Brain microvascular endothelial cell (primary cell): ENCODE data around the gene EOGT.

Experiments
- DNase-seq: peaks from one replicate; pipeline ENCODE4 v3.0.0-alpha.2; 2020
- H3K27ac ChIP-seq: fragments of 250-450 bp; sonication (Bioruptor Pico); 2 replicates; pipeline ENCODE4 v1.5.1; 2020; ENCODE audit warnings: mild to moderate bottlenecking, moderate library complexity
- H3K27me3 ChIP-seq: fragments of 250-450 bp; sonication (Bioruptor Pico); replicated peaks from 2 replicates; pipeline ENCODE4 v1.5.1; 2020; ENCODE audit warnings: mild to moderate bottlenecking
- H3K36me3 ChIP-seq: fragments of 250-450 bp; sonication (Bioruptor Pico); replicated peaks from 2 replicates; pipeline ENCODE4 v1.5.1; 2020; ENCODE audit warnings: mild to moderate bottlenecking
- H3K4me3 ChIP-seq: 2 replicates; pipeline ENCODE4 v1.5.1; 2011; ENCODE audit warnings: low read depth, mild to moderate bottlenecking, control low read depth, low read length, moderate library complexity
- in situ Hi-C: cut with HindIII; loops from 2 replicates; pipeline ENCODE4 v1.10.0; 2017; ENCODE audit warnings: low sequenced_read_pairs, low pct_ligation_motif_present
- TF ChIP-seq, protein P1 (sequence below): IDR thresholded peaks from 2 replicates; pipeline ENCODE4 v1.5.1; 2011; ENCODE audit warnings: low read depth, mild to moderate bottlenecking, moderate library complexity, low read length, control low read depth, inconsistent platforms; ENCODE audit errors: missing control alignments

EOGT gene

DNA sequence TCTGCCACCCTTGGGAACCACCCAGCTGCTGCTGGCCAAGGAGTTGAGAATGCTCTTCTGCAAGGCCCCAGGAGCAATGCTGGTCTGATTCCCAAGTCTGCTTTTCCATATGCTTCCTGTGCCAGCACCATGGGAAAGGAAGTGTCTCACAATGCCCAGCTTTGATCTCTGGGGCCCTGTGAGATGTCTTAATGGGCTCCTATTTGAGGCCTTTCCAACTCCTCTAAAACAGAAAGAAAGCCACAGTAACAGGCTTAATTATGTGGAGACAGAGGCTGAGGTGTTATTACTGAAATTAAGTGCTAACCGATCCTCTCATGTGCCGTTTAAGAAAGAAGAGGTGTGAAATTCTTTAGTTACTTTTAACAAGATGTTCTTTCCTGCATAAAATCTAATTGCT is 4.5 kb downstream of the EOGT start:
- in situ Hi-C loops, result no loop called here
- Histone ChIP-seq H3K36me3 (peaks cover 26% of the 10 kb centered on the region), H3K27me3 (no peaks in the 10 kb centered on the region), H3K27ac (no peak overlapping the region), H3K4me3 (no peak overlapping the region)
- TF ChIP-seq, protein P1, sequence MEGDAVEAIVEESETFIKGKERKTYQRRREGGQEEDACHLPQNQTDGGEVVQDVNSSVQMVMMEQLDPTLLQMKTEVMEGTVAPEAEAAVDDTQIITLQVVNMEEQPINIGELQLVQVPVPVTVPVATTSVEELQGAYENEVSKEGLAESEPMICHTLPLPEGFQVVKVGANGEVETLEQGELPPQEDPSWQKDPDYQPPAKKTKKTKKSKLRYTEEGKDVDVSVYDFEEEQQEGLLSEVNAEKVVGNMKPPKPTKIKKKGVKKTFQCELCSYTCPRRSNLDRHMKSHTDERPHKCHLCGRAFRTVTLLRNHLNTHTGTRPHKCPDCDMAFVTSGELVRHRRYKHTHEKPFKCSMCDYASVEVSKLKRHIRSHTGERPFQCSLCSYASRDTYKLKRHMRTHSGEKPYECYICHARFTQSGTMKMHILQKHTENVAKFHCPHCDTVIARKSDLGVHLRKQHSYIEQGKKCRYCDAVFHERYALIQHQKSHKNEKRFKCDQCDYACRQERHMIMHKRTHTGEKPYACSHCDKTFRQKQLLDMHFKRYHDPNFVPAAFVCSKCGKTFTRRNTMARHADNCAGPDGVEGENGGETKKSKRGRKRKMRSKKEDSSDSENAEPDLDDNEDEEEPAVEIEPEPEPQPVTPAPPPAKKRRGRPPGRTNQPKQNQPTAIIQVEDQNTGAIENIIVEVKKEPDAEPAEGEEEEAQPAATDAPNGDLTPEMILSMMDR, result no peak
- no peak for DNase-seq

DNA sequence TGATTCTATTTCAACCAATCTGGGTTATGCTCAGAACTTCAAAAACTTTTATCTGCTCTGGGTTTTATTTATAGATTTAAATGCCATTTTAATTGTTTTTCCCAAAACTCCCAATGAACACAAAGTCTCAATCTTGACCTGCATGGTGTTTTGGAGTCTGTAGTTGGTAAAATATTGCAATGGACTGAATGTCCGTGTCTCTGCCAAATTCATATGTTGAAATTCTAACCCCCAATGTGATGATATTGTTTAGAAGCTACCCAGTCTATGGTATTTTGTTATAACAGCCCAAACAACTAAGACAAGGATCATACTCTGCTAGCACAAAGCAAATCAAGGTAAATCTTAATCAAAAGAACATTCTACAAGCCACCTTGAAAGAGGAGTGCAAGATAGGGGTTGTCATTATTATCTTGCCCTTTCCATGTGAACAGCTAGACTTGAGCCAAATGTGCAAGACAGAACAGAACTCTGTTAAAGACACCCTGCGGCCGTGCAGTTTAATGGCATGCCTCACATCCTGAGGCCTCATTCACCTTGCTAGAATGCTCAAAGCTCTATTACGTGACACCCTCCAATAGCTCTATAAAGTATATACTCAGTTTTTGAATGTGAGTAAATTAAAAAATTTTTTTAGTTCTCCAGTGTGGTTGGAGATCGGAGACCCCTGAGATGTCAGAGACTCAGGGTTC is 7.5 kb downstream of the EOGT start:
- in situ Hi-C loops, result no loop called here
- peaks cover 50% of the 10 kb centered on the region for H3K36me3 ChIP-seq
- no peak overlapping the region for H3K4me3 ChIP-seq
- H3K27ac ChIP-seq, result no peak overlapping the region
- H3K27me3 ChIP-seq, result no peaks in the 10 kb centered on the region
- TF ChIP-seq, protein P1, result no peak
- no peak for DNase-seq

DNA sequence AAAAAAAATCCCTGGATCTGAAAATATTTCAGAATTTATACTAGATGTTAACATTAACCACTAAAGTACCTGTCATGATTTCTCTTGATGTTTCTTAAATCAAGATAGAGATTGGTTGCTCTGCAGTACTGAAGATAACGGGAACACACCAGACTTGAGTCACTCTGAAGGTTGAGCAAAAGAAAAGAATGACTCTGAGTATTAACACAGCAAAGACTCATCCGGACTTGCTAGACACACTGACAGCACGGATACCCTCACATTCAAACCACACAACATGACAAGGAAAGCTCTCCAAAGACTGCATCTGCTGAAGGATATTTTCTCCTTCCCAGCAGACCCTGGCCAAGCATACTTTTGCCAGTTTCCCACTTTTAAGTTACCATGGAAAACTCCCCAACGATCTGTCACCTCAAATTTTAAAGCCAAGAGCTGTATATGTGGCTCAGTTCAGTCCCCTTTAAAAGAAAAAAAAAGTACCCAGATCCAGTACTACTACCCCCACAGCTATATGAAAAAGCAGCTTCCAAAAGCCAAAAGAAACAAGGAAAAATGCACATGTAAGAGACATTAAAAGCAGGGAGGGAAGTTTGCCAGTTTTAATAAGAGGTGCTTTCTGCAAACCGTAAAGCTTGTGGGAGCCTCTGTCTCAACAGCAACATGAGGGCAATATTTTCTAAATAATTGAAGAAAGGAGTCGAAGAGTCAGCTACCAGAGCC is 8.3 kb downstream of the EOGT start:
- H3K4me3 ChIP-seq, result no peak overlapping the region
- H3K27me3 ChIP-seq, result no peaks in the 10 kb centered on the region
- H3K36me3 ChIP-seq, result peaks cover 50% of the 10 kb centered on the region
- TF ChIP-seq, protein P1, result no peak
- in situ Hi-C loops, result no loop called here
- no peak overlapping the region for H3K27ac ChIP-seq
- DNase-seq, result no peak

DNA sequence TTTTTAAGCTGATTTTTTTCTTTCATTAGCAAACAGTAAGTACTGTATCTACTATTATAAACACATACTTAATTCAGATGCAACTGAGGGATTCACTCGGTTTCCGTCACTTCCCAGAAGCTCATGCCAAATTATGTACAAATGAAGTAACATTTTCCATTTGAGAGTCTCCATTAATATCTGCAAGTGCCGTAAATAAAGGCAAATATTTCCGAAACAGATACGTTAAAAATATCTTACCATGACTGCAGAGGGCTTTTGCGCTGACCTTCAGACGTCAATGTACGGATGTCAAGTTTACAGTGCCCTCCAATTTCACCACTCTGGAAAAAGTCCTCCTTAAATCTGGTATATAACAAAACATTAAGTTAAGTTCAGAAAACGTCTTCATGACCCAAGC is 9.3 kb downstream of the EOGT start:
- Histone ChIP-seq H3K36me3 (peaks cover 50% of the 10 kb centered on the region), H3K27me3 (no peaks in the 10 kb centered on the region), H3K4me3 (no peak overlapping the region), H3K27ac (no peak overlapping the region)
- TF ChIP-seq, protein P1, result no peak
- in situ Hi-C loops, result no loop called here
- DNase-seq, result no peak

DNA sequence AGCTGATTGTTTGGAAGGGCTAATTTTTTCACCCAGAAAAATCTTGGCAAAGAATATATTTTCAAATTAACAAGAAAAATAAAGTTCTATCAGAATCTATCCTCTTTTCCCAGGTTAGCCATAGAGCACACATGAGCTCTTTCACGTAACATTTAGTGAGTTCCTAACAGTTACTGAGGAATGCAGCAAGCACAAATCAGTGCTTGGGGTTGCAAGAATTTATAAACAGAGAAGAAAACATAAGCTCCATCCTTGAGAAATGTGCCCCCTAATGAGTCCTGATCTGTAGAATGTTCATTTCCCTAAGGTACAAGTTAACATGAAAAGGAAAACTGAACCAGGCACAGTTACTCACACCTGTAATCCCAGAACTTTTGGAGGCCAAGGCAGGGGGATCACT is 13.9 kb downstream of the EOGT start:
- TF ChIP-seq, protein P1, result no peak
- Histone ChIP-seq H3K36me3 (peaks cover 43% of the 10 kb centered on the region), H3K27ac (no peak overlapping the region), H3K4me3 (no peak overlapping the region), H3K27me3 (no peaks in the 10 kb centered on the region)
- in situ Hi-C loops, result no loop called here
- no peak for DNase-seq
